GM18519 (cell line): ENCODE results near the gene CEP44.
A peak's percentile ranks its signal among the peaks of the same experiment; 100 is the strongest.
"Not testable (repeated sequence)": the region's sequence is repeated elsewhere in the genome, so short reads cannot be mapped to it uniquely, and the experiment has no call there.

Experiments used
- ATAC-seq: cut with Tn5 transposase; IDR thresholded peaks from one replicate; pipeline ENCODE4 v1.9.1; 2021; ENCODE audit warnings: mild to moderate bottlenecking, moderate library complexity; ENCODE audit not compliant: unreplicated experiment, low FRiP score

CEP44 gene

GRCh38 chr4:174318829-174319764, 35.4 kb downstream of the CEP44 start:
- no peak for ATAC-seq

GRCh38 chr4:174320494-174321199, 36.9 kb downstream of the CEP44 start:
- no peak for ATAC-seq

GRCh38 chr4:174324236-174324635, 40.5 kb downstream of the CEP44 start:
- ATAC-seq, result no peak

GRCh38 chr4:174324725-174325124, 41.0 kb downstream of the CEP44 start:
- no peak for ATAC-seq

- no peak for ATAC-seq
These were observed 49.2 kb downstream of the CEP44 start for GRCh38 chr4:174332741-174333493.

- peak; percentile 95 for ATAC-seq
These were observed 50.9 kb downstream of the CEP44 start for GRCh38 chr4:174334628-174335027.

GRCh38 chr4:174340714-174341113, 57.0 kb downstream of the CEP44 start:
- ATAC-seq, result no peak

- no peak for ATAC-seq
These were observed 65.4 kb downstream of the CEP44 start for GRCh38 chr4:174349156-174349555.

- ATAC-seq, result no peak
These were observed 68.5 kb downstream of the CEP44 start for GRCh38 chr4:174352061-174352819.

- no peak for ATAC-seq
These were observed 73.6 kb downstream of the CEP44 start for GRCh38 chr4:174357321-174357720.

- ATAC-seq, result peak; percentile 49
These were observed 74.7 kb downstream of the CEP44 start for GRCh38 chr4:174358410-174358809.

GRCh38 chr4:174358829-174359228, 75.1 kb downstream of the CEP44 start:
- ATAC-seq, result peak; percentile 99

GRCh38 chr4:174362340-174362739, 78.6 kb downstream of the CEP44 start:
- no peak for ATAC-seq

- ATAC-seq, result not testable (repeated sequence)
These were observed 80.1 kb downstream of the CEP44 start for GRCh38 chr4:174363782-174364181.

- ATAC-seq, result no peak
These were observed 81.4 kb downstream of the CEP44 start for GRCh38 chr4:174365018-174365587.

GRCh38 chr4:174369985-174370384, 86.3 kb downstream of the CEP44 start:
- ATAC-seq, result no peak

- ATAC-seq, result no peak
These were observed 90.1 kb downstream of the CEP44 start for GRCh38 chr4:174373821-174374220.

GRCh38 chr4:174375422-174375821, 91.7 kb downstream of the CEP44 start:
- no peak for ATAC-seq

- ATAC-seq, result no peak
These were observed 93.9 kb downstream of the CEP44 start for GRCh38 chr4:174377613-174378012.

- ATAC-seq, result no peak
These were observed 95.2 kb downstream of the CEP44 start for GRCh38 chr4:174378951-174379350.
